AG09309 (cell line): Measurements from ENCODE around the gene FOS.

Source experiments
- DNase-seq: peaks from one replicate; pipeline ENCODE4 v3.0.0-alpha.2; 2010; ENCODE audit warnings: low read depth
- H3K4me3 ChIP-seq: 2 replicates; pipeline ENCODE4 v1.5.1; 2011; ENCODE audit warnings: mild to moderate bottlenecking, low read depth, low read length, moderate library complexity; ENCODE audit not compliant: control insufficient read depth
- CTCF ChIP-seq: IDR thresholded peaks from 2 replicates; pipeline ENCODE4 v1.5.1; 2011; ENCODE audit warnings: mild to moderate bottlenecking, low read depth, low read length, inconsistent platforms; ENCODE audit not compliant: insufficient read depth, control insufficient read depth; ENCODE audit errors: missing control alignments

FOS gene

DNA sequence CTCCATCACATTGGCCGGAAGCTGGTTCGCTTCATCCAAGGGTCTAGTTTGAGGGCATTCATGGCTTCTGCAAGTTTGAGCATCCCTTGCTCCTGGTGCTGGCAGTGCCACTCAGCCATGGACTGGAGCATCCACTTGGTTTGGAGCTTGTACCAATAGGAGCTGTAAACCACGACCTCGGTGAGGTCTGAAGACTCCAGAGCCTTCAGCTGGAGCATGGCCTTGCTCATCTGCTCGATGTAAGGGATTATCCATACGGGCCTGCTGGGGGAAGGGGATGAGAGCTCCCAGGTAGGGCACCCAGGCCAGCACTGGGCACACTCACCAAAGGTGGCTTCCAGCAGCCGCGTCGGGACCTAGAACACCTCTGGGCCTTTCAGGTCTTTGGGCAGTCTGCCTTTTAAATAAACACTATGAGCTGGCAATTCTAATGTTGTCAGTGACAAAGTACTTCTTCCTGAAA, 13.5 kb downstream of the FOS start:
- DNase-seq: no peak
- no peak overlapping the region for H3K4me3 ChIP-seq
- TF ChIP-seq CTCF: no peak

- no peak overlapping the region for H3K4me3 ChIP-seq
- no peak for DNase-seq
- no peak for TF ChIP-seq CTCF
Measured at GRCh38 chr14:75292886-75293285, 14.3 kb downstream of the FOS start.

- peak overlapping the region; percentile 71 for H3K4me3 ChIP-seq
- peak; percentile 76 for DNase-seq
- TF ChIP-seq CTCF: peak; percentile 2
Measured at GRCh38 chr14:75293920-75294648, 15.5 kb downstream of the FOS start.

DNA sequence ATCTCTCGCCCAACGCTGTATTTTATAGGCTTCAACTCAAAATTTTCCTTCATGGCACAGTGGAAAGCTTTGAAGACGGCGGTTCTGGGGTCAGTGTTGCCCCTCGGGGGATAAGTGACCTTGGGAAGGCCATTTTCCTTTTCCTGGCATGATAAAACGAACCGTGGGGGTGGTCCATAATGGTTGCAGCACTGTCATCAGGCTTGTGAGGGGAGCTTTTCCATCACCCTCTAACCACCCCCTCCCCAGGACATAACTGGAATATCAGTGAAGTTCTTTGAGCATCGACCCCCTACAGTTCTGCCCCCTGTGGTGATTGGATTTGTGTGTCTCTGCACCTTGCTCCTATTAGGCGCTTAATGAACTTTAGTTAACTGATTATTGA, 16.0 kb downstream of the FOS start:
- TF ChIP-seq CTCF: peak; percentile 6
- H3K4me3 ChIP-seq: peak overlapping the region; percentile 71
- DNase-seq: no peak

GRCh38 chr14:75295061-75295461, 16.4 kb downstream of the FOS start:
- DNase-seq: no peak
- no peak for TF ChIP-seq CTCF
- H3K4me3 ChIP-seq: peak overlapping the region; percentile 71

DNA sequence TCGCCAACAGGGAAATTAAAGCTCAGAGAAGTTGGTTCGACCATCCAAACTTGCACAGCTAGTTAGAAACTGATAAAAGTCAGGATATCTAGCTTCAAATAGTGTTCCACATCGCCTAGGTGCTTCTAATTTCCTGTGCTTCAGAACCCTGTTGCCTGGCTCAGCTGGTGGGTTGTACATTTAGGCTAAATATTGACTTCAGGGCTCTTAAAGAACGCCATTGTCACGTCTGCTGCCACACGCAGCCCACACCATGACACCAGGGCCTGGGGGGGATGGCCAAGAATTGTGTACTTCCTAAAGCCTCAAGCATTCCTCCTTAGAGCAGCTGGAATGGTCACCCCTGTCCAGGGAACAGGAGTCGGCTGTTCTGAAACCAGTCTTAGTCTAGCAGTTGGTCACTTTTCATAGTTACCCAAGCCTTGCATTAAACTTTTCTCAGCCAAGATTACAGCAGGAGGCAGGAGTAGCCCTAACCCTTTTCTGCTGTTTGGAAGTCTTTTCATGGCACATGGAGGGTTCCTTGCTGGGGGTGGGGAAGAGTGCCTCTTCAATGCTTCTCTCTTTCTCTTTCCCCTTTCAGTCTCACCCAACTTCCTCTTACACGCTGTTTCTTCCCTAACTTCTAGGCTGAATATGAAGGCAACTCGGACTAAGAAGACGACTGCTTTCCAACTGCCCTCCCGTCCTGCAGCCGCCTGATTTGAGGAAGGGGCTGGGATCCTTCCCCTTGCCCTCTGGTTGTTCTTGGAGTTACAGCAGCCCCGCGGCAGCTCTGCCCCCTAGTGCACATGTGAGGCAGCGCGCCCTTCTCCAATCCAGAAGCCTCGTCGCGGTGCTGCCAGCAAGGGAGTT, 17.1 kb downstream of the FOS start:
- H3K4me3 ChIP-seq: peak overlapping the region; percentile 71
- peak; percentile 97 for TF ChIP-seq CTCF
- DNase-seq: no peak
